ENCODE data around the gene EDN1. TPM values are rescaled to one million over a fixed set of nuclear protein-coding genes. Genes with fewer than 3 reads are reported as not detected.

The EDN1 gene
- polyA plus RNA-seq, 3 donors: 0.11 to 0.71 TPM; not detected in 1

- intact Hi-C loops (cut with micrococcal nuclease): loop anchor here in 1 of 2 donors (10.0 kb wide), 2 partner anchors 103 to 527 kb away; no protein-coding TSS in a partner anchor
- H3K9me3 Mint-ChIP-seq: peaks cover 0 to 5% (median 0%) of the 10 kb centered on the region in 7 donors
- H3K27me3 Mint-ChIP-seq (ENCODE audit: low read depth in 3 of 3): peaks cover 0 to 6% (median 0%) of the 10 kb centered on the region in 3 donors
- Histone ChIP-seq H2AFZ (ENCODE audit: insufficient read depth, low read depth, low read length, poor library complexity, severe bottlenecking) (no peak overlapping the region), H3K27me3 (ENCODE audit: control insufficient read depth in 2 of 2, insufficient read depth in 2 of 2, low read length in 2 of 2) (no peaks in the 10 kb centered on the region), H3K9me3 (replicated peaks in 1 of 2; ENCODE audit: control insufficient read depth in 1 of 2, insufficient read depth in 1 of 2, low read length in 2 of 2) (no peaks in the 10 kb centered on the region), H3K27ac (ENCODE audit: low read depth in 1 of 2, low read length in 2 of 2) (no peak overlapping the region), H3K4me3 (replicated peaks in 1 of 3; ENCODE audit: low read depth in 2 of 3, low read length in 3 of 3) (no peak overlapping the region), H3K4me1 (ENCODE audit: control insufficient read depth in 1 of 2, insufficient read depth in 2 of 2, low read length in 2 of 2) (peaks cover 39 to 45% of the 10 kb centered on the region in 2 donors), H3K36me3 (replicated peaks in 1 of 2; ENCODE audit: control insufficient read depth in 1 of 2, insufficient read depth in 2 of 2, low read length in 2 of 2) (no peaks in the 10 kb centered on the region), H4K20me1 (ENCODE audit: insufficient read depth, low read length) (no peaks in the 10 kb centered on the region), H3K4me2 (replicated peaks; ENCODE audit: extremely low read depth, low read length, poor library complexity, severe bottlenecking) (no peak overlapping the region), H3K9ac (ENCODE audit: insufficient read depth, low read length, poor library complexity, severe bottlenecking) (no peak overlapping the region), H3K79me2 (ENCODE audit: insufficient read depth, low read length) (no peaks in the 10 kb centered on the region)
- no peak for TF ChIP-seq CTCF (IDR thresholded peaks at IDR 0.05)
- DNase-seq: peak in 2 of 3 donors; percentile 28 to 46
- H3K4me1 Mint-ChIP-seq: peaks cover 49% of the 10 kb centered on the region
- 44% methylated on average over 6 of the region's 7 CpGs for WGBS (ENCODE audit: insufficient coverage)
- H3K27ac Mint-ChIP-seq: peak overlapping the region in 5 of 7 donors; percentile 1 to 66 (median 21)
- no peak overlapping the region for H3K4me3 Mint-ChIP-seq
- H3K36me3 Mint-ChIP-seq: peaks cover 0 to 2% of the 10 kb centered on the region in 2 donors
These were observed 28.7 kb upstream of the EDN1 start for GRCh38 chr6:12261502-12261901.

GRCh38 chr6:12262236-12263061 lies 27.7 kb upstream of the EDN1 start:
- H3K9me3 Mint-ChIP-seq: peaks cover 0 to 5% (median 0%) of the 10 kb centered on the region in 7 donors
- Histone ChIP-seq H3K9ac (ENCODE audit: insufficient read depth, low read length, poor library complexity, severe bottlenecking) (no peak overlapping the region), H3K36me3 (replicated peaks in 1 of 2; ENCODE audit: control insufficient read depth in 1 of 2, insufficient read depth in 2 of 2, low read length in 2 of 2) (no peaks in the 10 kb centered on the region), H3K79me2 (ENCODE audit: insufficient read depth, low read length) (no peaks in the 10 kb centered on the region), H4K20me1 (ENCODE audit: insufficient read depth, low read length) (no peaks in the 10 kb centered on the region), H3K4me2 (replicated peaks; ENCODE audit: extremely low read depth, low read length, poor library complexity, severe bottlenecking) (no peak overlapping the region), H2AFZ (ENCODE audit: insufficient read depth, low read depth, low read length, poor library complexity, severe bottlenecking) (no peak overlapping the region), H3K9me3 (replicated peaks in 1 of 2; ENCODE audit: control insufficient read depth in 1 of 2, insufficient read depth in 1 of 2, low read length in 2 of 2) (no peaks in the 10 kb centered on the region), H3K4me3 (replicated peaks in 1 of 3; ENCODE audit: low read depth in 2 of 3, low read length in 3 of 3) (no peak overlapping the region), H3K27me3 (ENCODE audit: control insufficient read depth in 2 of 2, insufficient read depth in 2 of 2, low read length in 2 of 2) (no peaks in the 10 kb centered on the region), H3K4me1 (ENCODE audit: control insufficient read depth in 1 of 2, insufficient read depth in 2 of 2, low read length in 2 of 2) (peaks cover 48 to 55% of the 10 kb centered on the region in 2 donors), H3K27ac (ENCODE audit: low read depth in 1 of 2, low read length in 2 of 2) (no peak overlapping the region)
- H3K36me3 Mint-ChIP-seq: peaks cover 0 to 2% of the 10 kb centered on the region in 2 donors
- intact Hi-C loops (cut with micrococcal nuclease): loop anchor here in 1 of 2 donors (10.0 kb wide), 2 partner anchors 102 to 528 kb away; no protein-coding TSS in a partner anchor
- no peak overlapping the region for H3K4me3 Mint-ChIP-seq
- H3K27me3 Mint-ChIP-seq (ENCODE audit: low read depth in 3 of 3): peaks cover 0 to 6% (median 0%) of the 10 kb centered on the region in 3 donors
- H3K4me1 Mint-ChIP-seq: peaks cover 56% of the 10 kb centered on the region
- peak overlapping the region in 3 of 7 donors; percentile 19 to 44 (median 40) for H3K27ac Mint-ChIP-seq
- TF ChIP-seq CTCF (IDR thresholded peaks at IDR 0.05): no peak
- no peak for DNase-seq
- 100% methylated on average over 1 of the region's 13 CpGs for WGBS (ENCODE audit: insufficient coverage)

All from CD14-positive monocyte (primary cell).